GM13976 (cell line): ENCODE data around the gene ZNF77.
"Not testable (repeated sequence)": the region's sequence is repeated elsewhere in the genome, so short reads cannot be mapped to it uniquely, and the experiment has no call there.

ENCODE experiments used
- DNase-seq: peaks from one replicate; pipeline ENCODE4 v3.0.0; 2012; ENCODE audit warnings: low spot score
- in situ Hi-C: fragments of 300-500 bp; cut with MboI; formaldehyde crosslinking; loops from one replicate; pipeline ENCODE4 v1.12.0; 2022; ENCODE audit warnings: low sequenced_read_pairs, mixed read lengths, inconsistent platforms; ENCODE audit not compliant: unreplicated experiment
- TF ChIP-seq, protein P1 (sequence below): IDR thresholded peaks from 2 replicates; pipeline ENCODE4 v1.5.1; 2012; ENCODE audit warnings: borderline replicate concordance, mild to moderate bottlenecking; ENCODE audit not compliant: insufficient read depth; ENCODE audit errors: extremely low read depth, missing control alignments, control extremely low read depth

Gene ZNF77

DNA sequence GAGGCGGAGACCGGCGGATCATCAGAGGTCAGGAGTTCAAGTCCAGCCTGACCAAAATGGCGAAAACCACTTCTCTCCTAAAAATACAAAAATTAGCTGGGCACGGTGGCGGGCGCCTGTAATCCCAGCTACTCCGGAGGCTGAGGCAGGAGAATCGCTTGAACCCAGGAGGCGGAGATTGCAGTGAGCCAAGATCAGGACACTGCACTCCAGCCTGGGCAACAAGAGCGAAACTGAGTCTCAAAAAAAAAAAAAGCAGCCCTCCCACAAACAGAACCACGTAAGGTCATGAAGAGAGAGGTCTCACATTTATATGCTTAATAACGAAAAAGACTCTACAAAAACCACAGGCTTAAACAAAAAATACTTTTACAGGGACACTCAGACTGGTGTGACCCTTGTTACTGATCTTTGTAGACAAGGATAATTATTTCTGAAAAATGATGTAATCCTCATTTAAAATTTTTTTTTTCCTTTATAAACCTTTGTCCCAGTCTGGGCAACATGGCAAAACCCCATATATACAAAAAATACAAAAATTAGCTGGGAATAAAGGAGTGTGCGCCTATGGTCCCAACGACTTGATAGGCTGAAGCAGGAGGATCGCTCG, 909 bp upstream of the ZNF77 start:
- TF ChIP-seq, protein P1, sequence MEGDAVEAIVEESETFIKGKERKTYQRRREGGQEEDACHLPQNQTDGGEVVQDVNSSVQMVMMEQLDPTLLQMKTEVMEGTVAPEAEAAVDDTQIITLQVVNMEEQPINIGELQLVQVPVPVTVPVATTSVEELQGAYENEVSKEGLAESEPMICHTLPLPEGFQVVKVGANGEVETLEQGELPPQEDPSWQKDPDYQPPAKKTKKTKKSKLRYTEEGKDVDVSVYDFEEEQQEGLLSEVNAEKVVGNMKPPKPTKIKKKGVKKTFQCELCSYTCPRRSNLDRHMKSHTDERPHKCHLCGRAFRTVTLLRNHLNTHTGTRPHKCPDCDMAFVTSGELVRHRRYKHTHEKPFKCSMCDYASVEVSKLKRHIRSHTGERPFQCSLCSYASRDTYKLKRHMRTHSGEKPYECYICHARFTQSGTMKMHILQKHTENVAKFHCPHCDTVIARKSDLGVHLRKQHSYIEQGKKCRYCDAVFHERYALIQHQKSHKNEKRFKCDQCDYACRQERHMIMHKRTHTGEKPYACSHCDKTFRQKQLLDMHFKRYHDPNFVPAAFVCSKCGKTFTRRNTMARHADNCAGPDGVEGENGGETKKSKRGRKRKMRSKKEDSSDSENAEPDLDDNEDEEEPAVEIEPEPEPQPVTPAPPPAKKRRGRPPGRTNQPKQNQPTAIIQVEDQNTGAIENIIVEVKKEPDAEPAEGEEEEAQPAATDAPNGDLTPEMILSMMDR, result no peak
- in situ Hi-C loops, result no loop called here

GRCh38 chr19:2944403-2944774, 382 bp downstream of the ZNF77 start:
- TF ChIP-seq, protein P1, result no peak
- no peak for DNase-seq
- in situ Hi-C loops, result no loop called here

More for the DNA sequence above, 909 bp upstream of the ZNF77 start:
- DNase-seq, result no peak

GRCh38 chr19:2942928-2943640, 1.7 kb downstream of the ZNF77 start:
- TF ChIP-seq, protein P1, result no peak
- in situ Hi-C loops, result no loop called here
- no peak for DNase-seq

- in situ Hi-C loops, DNase-seq: not testable (repeated sequence)
Observed at GRCh38 chr19:2935863-2936262, 8.9 kb downstream of the ZNF77 start.

- TF ChIP-seq, protein P1, result no peak
- in situ Hi-C loops, result no loop called here
- DNase-seq, result no peak
Observed at GRCh38 chr19:2933490-2933910, 11.3 kb downstream of the ZNF77 start.

- no peak for DNase-seq
- TF ChIP-seq, protein P1, result no peak
Observed at GRCh38 chr19:2927032-2927430, 17.7 kb downstream of the ZNF77 start.

DNA sequence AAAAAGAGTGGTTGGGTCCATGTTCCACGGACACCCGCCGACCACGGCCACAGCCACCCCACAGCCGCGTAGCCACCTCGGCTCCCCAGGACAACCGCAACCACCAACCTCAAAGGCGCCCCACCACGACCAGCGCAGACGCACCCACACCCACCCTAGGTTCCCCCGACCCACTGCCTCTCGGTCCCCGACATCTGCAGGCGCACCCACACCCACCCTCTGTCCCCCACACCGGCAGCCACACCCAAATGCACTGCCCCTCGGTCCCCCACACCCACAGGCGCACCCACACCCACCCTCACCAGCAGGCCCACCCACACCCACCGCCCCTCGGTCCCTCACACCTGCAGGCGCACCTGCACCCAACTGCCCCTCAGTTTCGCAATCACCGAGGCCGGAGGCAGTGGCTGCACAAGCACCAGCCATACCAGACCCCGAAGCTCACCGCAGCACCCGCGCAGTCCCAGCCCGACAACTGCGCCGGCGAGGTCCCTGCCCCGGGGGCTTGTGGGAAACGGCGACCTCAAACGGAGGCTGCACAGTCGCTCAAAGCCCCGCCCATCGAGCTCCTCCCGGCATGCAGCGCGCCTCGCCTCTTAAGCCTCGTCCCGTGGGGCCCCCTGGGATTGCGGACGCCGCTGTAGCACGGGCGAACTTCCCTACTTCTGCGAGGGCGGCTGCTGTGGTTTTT, 18.3 kb downstream of the ZNF77 start:
- TF ChIP-seq, protein P1, result no peak
- in situ Hi-C loops, result no loop called here
- DNase-seq, result no peak

More at GRCh38 chr19:2927032-2927430, 17.7 kb downstream of the ZNF77 start:
- in situ Hi-C loops, result no loop called here
